Mesendoderm (in vitro differentiated cells): ENCODE results near the gene LAMC1.

Experiments used
- DNase-seq: peaks from one replicate; pipeline ENCODE4 v3.0.0; 2013
- H2AK5ac ChIP-seq: 2 replicates; pipeline ENCODE4 v1.6.1; 2013; ENCODE audit warnings: low read length, inconsistent platforms
- H2BK120ac ChIP-seq: 2 replicates; pipeline ENCODE4 v1.6.1; 2013; ENCODE audit warnings: low read depth, mild to moderate bottlenecking, low read length, moderate library complexity, mixed read lengths
- H2BK15ac ChIP-seq: replicated peaks from 2 replicates; pipeline ENCODE4 v1.6.1; 2013; ENCODE audit warnings: low read depth, mild to moderate bottlenecking, moderate library complexity
- H2BK5ac ChIP-seq: 2 replicates; pipeline ENCODE4 v1.6.1; 2013; ENCODE audit warnings: low read length, inconsistent platforms
- H3K18ac ChIP-seq: 2 replicates; pipeline ENCODE4 v1.6.1; 2013; ENCODE audit warnings: mild to moderate bottlenecking, low read length, mixed read lengths
- H3K23ac ChIP-seq: one replicate; pipeline ENCODE4 v1.6.1; 2013; ENCODE audit warnings: low read length
- H3K27ac ChIP-seq: 2 replicates; pipeline ENCODE4 v1.5.1; 2013; ENCODE audit warnings: low read depth, mild to moderate bottlenecking, inconsistent platforms, low read length, moderate library complexity
- H3K27me3 ChIP-seq: 2 replicates; pipeline ENCODE4 v1.6.1; 2013; ENCODE audit warnings: low read length, control low read depth, mild to moderate bottlenecking, inconsistent platforms; ENCODE audit not compliant: insufficient read depth, poor library complexity
- H3K36me3 ChIP-seq: 2 replicates; pipeline ENCODE4 v1.6.1; 2013; ENCODE audit warnings: low read length, inconsistent platforms; ENCODE audit not compliant: control insufficient read depth, insufficient read depth
- H3K4ac ChIP-seq: one replicate; pipeline ENCODE4 v1.6.1; 2013; ENCODE audit warnings: low read depth, mild to moderate bottlenecking, low read length, moderate library complexity
- H3K4me1 ChIP-seq: 2 replicates; pipeline ENCODE4 v1.6.1; 2013; ENCODE audit warnings: low read depth, low read length, inconsistent platforms; ENCODE audit not compliant: control insufficient read depth
- H3K4me2 ChIP-seq: 2 replicates; pipeline ENCODE4 v1.6.1; 2013; ENCODE audit warnings: low read length
- H3K4me3 ChIP-seq: 2 replicates; pipeline ENCODE4 v1.5.1; 2013; ENCODE audit warnings: mild to moderate bottlenecking, low read length
- H3K56ac ChIP-seq: one replicate; pipeline ENCODE4 v1.6.1; 2013; ENCODE audit warnings: low read length
- H3K79me1 ChIP-seq: 2 replicates; pipeline ENCODE4 v1.6.1; 2013; ENCODE audit warnings: low read length, inconsistent platforms
- H3K79me2 ChIP-seq: 2 replicates; pipeline ENCODE4 v1.6.1; 2013; ENCODE audit warnings: mild to moderate bottlenecking, low read length; ENCODE audit not compliant: control insufficient read depth, insufficient read depth
- H3K9ac ChIP-seq: 2 replicates; pipeline ENCODE4 v1.6.1; 2013; ENCODE audit warnings: low read length, inconsistent platforms
- H4K5ac ChIP-seq: one replicate; pipeline ENCODE4 v1.6.1; 2013; ENCODE audit warnings: low read length
- H4K8ac ChIP-seq: one replicate; pipeline ENCODE4 v1.6.1; 2013; ENCODE audit warnings: low read depth, mild to moderate bottlenecking, control low read depth, low read length, moderate library complexity
- WGBS: extraction: QIAGEN DNeasy Blood & Tissue Kit; methylation state at CpG from one replicate; pipeline ENCODE4 v1.1.7; 2013; ENCODE audit warnings: low lambda C conversion rate, missing lambda C conversion rate; ENCODE audit not compliant: insufficient coverage; ENCODE audit errors: extremely low coverage; 5-methylcytosine and 5-hydroxymethylcytosine counted together

LAMC1 gene

GRCh38 chr1:182998482-182998881 lies 24.7 kb upstream of the LAMC1 start:
- Histone ChIP-seq H3K4me1 (no peaks in the 10 kb centered on the region), H3K4me3 (no peak overlapping the region), H2BK15ac (no peak overlapping the region), H3K79me1 (no peaks in the 10 kb centered on the region), H3K27me3 (no peaks in the 10 kb centered on the region), H3K9ac (no peak overlapping the region), H4K5ac (no peak overlapping the region), H2BK120ac (no peak overlapping the region), H3K56ac (no peak overlapping the region), H3K79me2 (no peaks in the 10 kb centered on the region), H3K23ac (no peak overlapping the region), H3K36me3 (no peaks in the 10 kb centered on the region), H3K4ac (no peak overlapping the region), H3K27ac (no peak overlapping the region), H3K18ac (no peak overlapping the region), H2BK5ac (no peak overlapping the region), H4K8ac (no peak overlapping the region), H2AK5ac (no peak overlapping the region), H3K4me2 (no peak overlapping the region)
- DNase-seq, result peak; percentile 63

- no peak overlapping the region for H2BK120ac ChIP-seq
- no peak overlapping the region for H3K18ac ChIP-seq
- no peaks in the 10 kb centered on the region for H3K4me1 ChIP-seq
- H3K79me1 ChIP-seq, result no peaks in the 10 kb centered on the region
- no peak overlapping the region for H3K4ac ChIP-seq
- H3K56ac ChIP-seq, result no peak overlapping the region
- no peak overlapping the region for H3K9ac ChIP-seq
- H3K4me3 ChIP-seq, result no peak overlapping the region
- no peak overlapping the region for H3K4me2 ChIP-seq
- no peak for DNase-seq
- H3K27ac ChIP-seq, result no peak overlapping the region
- no peaks in the 10 kb centered on the region for H3K79me2 ChIP-seq
- H4K5ac ChIP-seq, result no peak overlapping the region
- H3K36me3 ChIP-seq, result no peaks in the 10 kb centered on the region
- H3K23ac ChIP-seq, result no peak overlapping the region
- H2BK5ac ChIP-seq, result no peak overlapping the region
- no peak overlapping the region for H2BK15ac ChIP-seq
- no peaks in the 10 kb centered on the region for H3K27me3 ChIP-seq
- no CpG with 5 or more reads among the region's 4 CpGs for WGBS
- no peak overlapping the region for H4K8ac ChIP-seq
- H2AK5ac ChIP-seq, result no peak overlapping the region
Measured at GRCh38 chr1:183000167-183000962, 22.9 kb upstream of the LAMC1 start.

GRCh38 chr1:183002267-183002666 lies 21.0 kb upstream of the LAMC1 start:
- Histone ChIP-seq H3K36me3 (no peaks in the 10 kb centered on the region), H3K18ac (no peak overlapping the region), H3K79me2 (no peaks in the 10 kb centered on the region)

GRCh38 chr1:183002797-183003196 lies 20.4 kb upstream of the LAMC1 start:
- Histone ChIP-seq H4K5ac (no peak overlapping the region), H3K9ac (no peak overlapping the region), H2BK5ac (no peak overlapping the region), H3K4me2 (no peak overlapping the region), H3K36me3 (no peaks in the 10 kb centered on the region), H3K56ac (no peak overlapping the region), H3K18ac (no peak overlapping the region), H4K8ac (no peak overlapping the region), H2BK120ac (no peak overlapping the region), H3K79me2 (no peaks in the 10 kb centered on the region), H3K23ac (no peak overlapping the region), H2BK15ac (no peak overlapping the region), H3K27ac (no peak overlapping the region), H3K4ac (no peak overlapping the region), H3K27me3 (no peaks in the 10 kb centered on the region), H2AK5ac (no peak overlapping the region), H3K4me3 (no peak overlapping the region), H3K4me1 (no peaks in the 10 kb centered on the region), H3K79me1 (no peaks in the 10 kb centered on the region)
- no CpG with 5 or more reads among the region's 3 CpGs for WGBS
- DNase-seq, result no peak

More at GRCh38 chr1:183002267-183002666, 21.0 kb upstream of the LAMC1 start:
- H3K4me2 ChIP-seq, result no peak overlapping the region
- no peak overlapping the region for H2BK120ac ChIP-seq
- H3K4me3 ChIP-seq, result no peak overlapping the region
- H3K79me1 ChIP-seq, result no peaks in the 10 kb centered on the region
- DNase-seq, result no peak
- H4K5ac ChIP-seq, result no peak overlapping the region
- no peak overlapping the region for H3K56ac ChIP-seq
- H3K27ac ChIP-seq, result no peak overlapping the region
- H3K27me3 ChIP-seq, result no peaks in the 10 kb centered on the region
- no peak overlapping the region for H3K23ac ChIP-seq
- H2AK5ac ChIP-seq, result no peak overlapping the region
- H3K4ac ChIP-seq, result no peak overlapping the region
- no peak overlapping the region for H2BK5ac ChIP-seq
- no peak overlapping the region for H2BK15ac ChIP-seq
- no peaks in the 10 kb centered on the region for H3K4me1 ChIP-seq
- no peak overlapping the region for H4K8ac ChIP-seq
- no peak overlapping the region for H3K9ac ChIP-seq

GRCh38 chr1:183003203-183003602 lies 20.0 kb upstream of the LAMC1 start:
- H2BK15ac ChIP-seq, result no peak overlapping the region
- no peaks in the 10 kb centered on the region for H3K79me2 ChIP-seq
- no peak overlapping the region for H3K23ac ChIP-seq
- no peak overlapping the region for H3K4me3 ChIP-seq
- no peak overlapping the region for H3K4ac ChIP-seq
- no peaks in the 10 kb centered on the region for H3K27me3 ChIP-seq
- H4K5ac ChIP-seq, result no peak overlapping the region
- H2BK120ac ChIP-seq, result no peak overlapping the region
- no peak for DNase-seq
- no peak overlapping the region for H2AK5ac ChIP-seq
- no peak overlapping the region for H3K56ac ChIP-seq
- no peak overlapping the region for H2BK5ac ChIP-seq
- H3K27ac ChIP-seq, result no peak overlapping the region
- H3K18ac ChIP-seq, result no peak overlapping the region
- no peaks in the 10 kb centered on the region for H3K36me3 ChIP-seq
- no CpG with 5 or more reads among the region's 4 CpGs for WGBS
- no peak overlapping the region for H4K8ac ChIP-seq
- no peaks in the 10 kb centered on the region for H3K79me1 ChIP-seq
- H3K4me1 ChIP-seq, result no peaks in the 10 kb centered on the region
- H3K9ac ChIP-seq, result no peak overlapping the region
- H3K4me2 ChIP-seq, result no peak overlapping the region

GRCh38 chr1:183004141-183004540 lies 19.1 kb upstream of the LAMC1 start:
- Histone ChIP-seq H3K4ac (no peak overlapping the region), H3K27ac (no peak overlapping the region), H4K8ac (no peak overlapping the region), H3K79me1 (no peaks in the 10 kb centered on the region), H3K56ac (no peak overlapping the region), H2BK5ac (no peak overlapping the region), H2AK5ac (no peak overlapping the region), H3K4me2 (no peak overlapping the region), H3K27me3 (no peaks in the 10 kb centered on the region), H2BK15ac (no peak overlapping the region), H3K18ac (no peak overlapping the region), H3K9ac (no peak overlapping the region), H3K23ac (peak overlapping the region; percentile 66), H3K36me3 (no peaks in the 10 kb centered on the region), H4K5ac (no peak overlapping the region), H3K4me3 (no peak overlapping the region), H2BK120ac (no peak overlapping the region), H3K4me1 (no peaks in the 10 kb centered on the region), H3K79me2 (no peaks in the 10 kb centered on the region)
- DNase-seq, result no peak
- no CpG with 5 or more reads among the region's 2 CpGs for WGBS
